CD4-positive, alpha-beta T cell (primary cell): ENCODE data around the gene TECPR1. TPM values are rescaled to one million over a fixed set of nuclear protein-coding genes. Genes with fewer than 3 reads are reported as not detected.

ENCODE experiments used
- ATAC-seq: fragments of 200-7000 bp; cut with Tn5 transposase; one replicate; pipeline ENCODE4 v1.10.0; 2022; ENCODE audit warnings: mild to moderate bottlenecking; ENCODE audit not compliant: poor library complexity
- CTCF ChIA-PET: fragments of 350-600 bp; sonication (Branson Sonifier 250); formaldehyde crosslinking; loops from one replicate; lab custom pipeline; 2021; ENCODE audit warnings: antibody characterized with exemption, inconsistent platforms; lab: Charles Lee
- POLR2A ChIA-PET: fragments of 350-600 bp; sonication (Branson Sonifier 250); formaldehyde crosslinking; loops from one replicate; lab custom pipeline; 2021; ENCODE audit warnings: antibody characterized with exemption, inconsistent platforms; lab: Charles Lee
- DNase-seq, 14 experiments: peaks; one replicate each; pipeline ENCODE4 v3.0.0-alpha.2; 2013 to 2020; ENCODE audit warnings: mixed read lengths in 2 of 14
- H3K27ac ChIP-seq, 2 donors: one replicate each; pipeline versions ENCODE4 v1.5.1 to v1.7.0; 2013; ENCODE audit warnings: low read length in 2 of 2, low read depth in 1 of 2, mild to moderate bottlenecking in 1 of 2
- H3K27me3 ChIP-seq, 2 experiments: 1 replicate in 1 of 2; 2 replicates in 1 of 2; pipeline versions ENCODE4 v1.6.1 to v1.7.0; 2013; ENCODE audit warnings: low read length in 2 of 2, control low read depth in 1 of 2, mild to moderate bottlenecking in 1 of 2, moderate library complexity in 1 of 2; ENCODE audit not compliant: insufficient read depth in 2 of 2, control insufficient read depth in 1 of 2
- H3K36me3 ChIP-seq: one replicate; pipeline ENCODE4 v1.6.1; 2013; ENCODE audit warnings: low read length, control low read depth; ENCODE audit not compliant: insufficient read depth
- H3K4me1 ChIP-seq: one replicate; pipeline ENCODE4 v1.6.1; 2013; ENCODE audit warnings: low read length, control low read depth; ENCODE audit not compliant: insufficient read depth
- H3K4me3 ChIP-seq: one replicate; pipeline ENCODE4 v1.5.1; 2013; ENCODE audit warnings: mild to moderate bottlenecking, low read length, moderate library complexity
- H3K9me3 ChIP-seq, 2 experiments: 1 replicate in 1 of 2; 2 replicates in 1 of 2; pipeline versions ENCODE4 v1.6.1 to v1.7.0; 2013; ENCODE audit warnings: low read length in 2 of 2, mild to moderate bottlenecking in 2 of 2, control low read depth in 1 of 2, moderate library complexity in 1 of 2; ENCODE audit not compliant: control insufficient read depth in 1 of 2, insufficient read depth in 1 of 2
- H3K27ac Mint-ChIP-seq: one replicate; pipeline ENCODE4 v1.8.0; 2020; ENCODE audit warnings: mixed read lengths
- H3K27me3 Mint-ChIP-seq: one replicate; pipeline ENCODE4 v1.8.0; 2021; ENCODE audit warnings: mixed read lengths
- H3K36me3 Mint-ChIP-seq: one replicate; pipeline ENCODE4 v1.8.0; 2021; ENCODE audit warnings: low read depth, mixed read lengths
- H3K4me1 Mint-ChIP-seq: one replicate; pipeline ENCODE4 v1.8.0; 2021; ENCODE audit warnings: low read depth, mixed read lengths
- H3K4me3 Mint-ChIP-seq: one replicate; pipeline ENCODE4 v1.8.0; 2020; ENCODE audit warnings: mild to moderate bottlenecking, mixed read lengths
- H3K9me3 Mint-ChIP-seq: one replicate; pipeline ENCODE4 v1.8.0; 2020; ENCODE audit warnings: mixed read lengths
- CTCF ChIP-seq: fragments of 200-600 bp; IDR thresholded peaks from one replicate; pipeline ENCODE4 v1.8.0; 2022; ENCODE audit warnings: antibody characterized with exemption, mild to moderate bottlenecking
- intact Hi-C, 2 experiments: fragments of 100-400 bp; cut with DNase I in 1 of 2; cut with micrococcal nuclease in 1 of 2; formaldehyde crosslinking; loops; one replicate each; pipeline versions ENCODE4 v1.15.1 to v1.9.0; 2023 to 2025; cut with DNase I, micrococcal nuclease
- total RNA-seq, 174 experiments: library from RNA in 2 of 174; stranded (reverse) in 2 of 174; gene quantifications; one replicate each; pipeline ENCODE4 v1.2.3 and lab custom pipeline; 2021 to 2026

The TECPR1 gene
- total RNA-seq, 2 experiments from 2014 or later, result 85.9 to 90.4 TPM

DNA sequence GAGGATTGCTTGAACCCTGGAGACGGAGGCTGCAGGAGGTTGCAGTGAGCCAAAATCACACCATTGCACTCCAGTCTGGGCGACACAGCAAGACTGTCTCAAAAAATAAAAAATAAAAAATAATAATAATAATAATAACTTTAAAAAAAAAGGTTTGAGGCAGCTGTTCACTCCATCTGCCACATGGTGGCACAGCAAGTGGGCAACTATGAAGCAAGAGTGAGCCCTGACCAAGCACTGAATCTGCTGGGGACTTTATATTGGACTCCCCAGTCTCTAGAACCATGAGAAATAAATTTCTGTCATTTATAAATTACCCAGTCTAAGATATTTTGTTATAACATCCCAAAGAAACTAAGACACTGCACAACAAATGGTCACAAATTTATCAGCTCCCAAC, 14.8 kb upstream of the TECPR1 start:
- no peak overlapping the region for H3K4me3 Mint-ChIP-seq
- CTCF ChIA-PET, result no interaction called here

DNA sequence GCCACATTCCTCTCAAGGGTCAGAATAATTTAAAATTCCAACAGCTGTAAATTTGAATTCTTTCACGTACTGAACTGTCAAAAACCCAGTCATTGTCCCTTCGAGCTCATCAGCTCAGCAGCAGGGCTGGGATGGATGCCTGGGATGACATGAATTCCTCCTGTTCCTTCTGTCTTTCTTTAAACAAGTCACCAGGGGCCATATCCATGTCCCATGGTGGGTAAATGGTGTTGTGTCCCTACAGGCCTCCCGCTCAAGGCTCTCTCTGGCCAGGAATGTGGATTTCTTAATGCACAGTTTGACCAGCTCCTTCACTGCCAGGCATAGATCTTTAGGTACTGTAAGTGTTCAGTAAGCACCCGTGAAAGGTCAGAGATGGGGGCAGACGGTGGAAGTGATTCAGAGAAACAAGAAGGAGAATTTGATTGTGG, 13.8 kb upstream of the TECPR1 start:
- intact Hi-C loops, result no loop called here
- no peak overlapping the region for H3K4me3 Mint-ChIP-seq
- no peak overlapping the region for H3K27ac Mint-ChIP-seq
- ChIA-PET POLR2A (interaction anchor here (1.3 to 2.1 kb wide), 2 partner anchors 14 kb away, joined by 3 to 6 read pairs; no protein-coding TSS in a partner anchor), CTCF (no interaction called here)
- H3K9me3 ChIP-seq, result peaks cover 0 to 7% of the 10 kb centered on the region in 2 experiments
- no peaks in the 10 kb centered on the region for H3K4me1 ChIP-seq
- H3K4me1 Mint-ChIP-seq, result peaks cover 16% of the 10 kb centered on the region
- no peaks in the 10 kb centered on the region for H3K27me3 Mint-ChIP-seq
- no peak overlapping the region for H3K27ac ChIP-seq
- no peak overlapping the region for H3K4me3 ChIP-seq
- H3K9me3 Mint-ChIP-seq, result no peaks in the 10 kb centered on the region
- H3K36me3 Mint-ChIP-seq, result peaks cover 32% of the 10 kb centered on the region
- ATAC-seq, result no peak
- H3K27me3 ChIP-seq, result no peaks in the 10 kb centered on the region
- peaks cover 7% of the 10 kb centered on the region for H3K36me3 ChIP-seq
- no peak for TF ChIP-seq CTCF
- no peak for DNase-seq

More for the DNA sequence above, 14.8 kb upstream of the TECPR1 start:
- Histone ChIP-seq H3K27me3 (no peaks in the 10 kb centered on the region), H3K36me3 (no peaks in the 10 kb centered on the region), H3K27ac (no peak overlapping the region), H3K4me1 (no peaks in the 10 kb centered on the region), H3K9me3 (peaks cover 0 to under 1% of the 10 kb centered on the region in 2 experiments), H3K4me3 (no peak overlapping the region)
- ATAC-seq (peak; percentile 44), DNase-seq (peak in 2 of 14 experiments; percentile 37 to 44)
- Mint-ChIP-seq H3K36me3 (peaks cover 22% of the 10 kb centered on the region), H3K4me1 (peaks cover 16% of the 10 kb centered on the region), H3K27me3 (no peaks in the 10 kb centered on the region), H3K27ac (no peak overlapping the region), H3K9me3 (no peaks in the 10 kb centered on the region)
- intact Hi-C loops, result no loop called here
- POLR2A ChIA-PET, result interaction anchor here (1.4 to 2.1 kb wide), 2 partner anchors 14 to 15 kb away, joined by 6 to 8 read pairs; no protein-coding TSS in a partner anchor
- no peak for TF ChIP-seq CTCF

DNA sequence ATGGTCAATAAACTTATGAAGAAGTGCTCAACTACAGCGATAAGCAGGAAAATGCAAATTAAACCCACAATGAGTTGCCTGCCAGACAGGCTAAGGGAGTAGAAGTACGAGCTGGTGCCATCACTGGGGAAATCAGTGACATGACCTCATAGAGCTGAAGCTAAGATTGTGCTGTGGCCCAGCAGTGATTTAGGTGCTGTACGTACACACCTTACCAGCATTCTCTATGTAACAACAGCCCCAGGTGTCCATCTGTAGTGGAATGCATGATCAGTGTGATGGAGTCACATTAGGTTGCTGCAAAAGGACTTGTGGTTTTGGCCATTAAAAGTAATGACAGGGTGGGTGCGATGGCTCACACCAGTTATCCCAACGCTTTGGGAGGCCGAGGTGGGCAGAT, 5.7 kb upstream of the TECPR1 start:
- H3K27me3 Mint-ChIP-seq, result no peaks in the 10 kb centered on the region
- peaks cover 26% of the 10 kb centered on the region for H3K4me1 Mint-ChIP-seq
- Histone ChIP-seq H3K27me3 (no peaks in the 10 kb centered on the region), H3K9me3 (peaks cover 0 to 7% of the 10 kb centered on the region in 2 experiments), H3K4me1 (peaks cover 14% of the 10 kb centered on the region), H3K27ac (no peak overlapping the region), H3K36me3 (peaks cover 19% of the 10 kb centered on the region), H3K4me3 (no peak overlapping the region)
- DNase-seq (no peak), ATAC-seq (no peak)
- no peaks in the 10 kb centered on the region for H3K9me3 Mint-ChIP-seq
- ChIA-PET POLR2A (interaction anchor here (1.0 kb wide), 1 partner anchor 55 kb away, joined by 3 read pairs; no protein-coding TSS in a partner anchor), CTCF (no interaction called here)
- H3K27ac Mint-ChIP-seq, result no peak overlapping the region
- intact Hi-C loops, result loop anchor here in 1 of 2 experiments (10.0 kb wide), 2 partner anchors 283 to 1143 kb away; partner anchors contain the start of gene SDHAF3
- no peak for TF ChIP-seq CTCF
- no peak overlapping the region for H3K4me3 Mint-ChIP-seq
- H3K36me3 Mint-ChIP-seq, result peaks cover 72% of the 10 kb centered on the region
